ENCODE data around the gene DUSP15.
A peak's percentile ranks its signal among the peaks of the same experiment; 100 is the strongest.
"Not testable (repeated sequence)": the region's sequence is repeated elsewhere in the genome, so short reads cannot be mapped to it uniquely, and the experiment has no call there.

Gene DUSP15, protein sequence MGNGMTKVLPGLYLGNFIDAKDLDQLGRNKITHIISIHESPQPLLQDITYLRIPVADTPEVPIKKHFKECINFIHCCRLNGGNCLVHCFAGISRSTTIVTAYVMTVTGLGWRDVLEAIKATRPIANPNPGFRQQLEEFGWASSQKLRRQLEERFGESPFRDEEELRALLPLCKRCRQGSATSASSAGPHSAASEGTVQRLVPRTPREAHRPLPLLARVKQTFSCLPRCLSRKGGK

DNA sequence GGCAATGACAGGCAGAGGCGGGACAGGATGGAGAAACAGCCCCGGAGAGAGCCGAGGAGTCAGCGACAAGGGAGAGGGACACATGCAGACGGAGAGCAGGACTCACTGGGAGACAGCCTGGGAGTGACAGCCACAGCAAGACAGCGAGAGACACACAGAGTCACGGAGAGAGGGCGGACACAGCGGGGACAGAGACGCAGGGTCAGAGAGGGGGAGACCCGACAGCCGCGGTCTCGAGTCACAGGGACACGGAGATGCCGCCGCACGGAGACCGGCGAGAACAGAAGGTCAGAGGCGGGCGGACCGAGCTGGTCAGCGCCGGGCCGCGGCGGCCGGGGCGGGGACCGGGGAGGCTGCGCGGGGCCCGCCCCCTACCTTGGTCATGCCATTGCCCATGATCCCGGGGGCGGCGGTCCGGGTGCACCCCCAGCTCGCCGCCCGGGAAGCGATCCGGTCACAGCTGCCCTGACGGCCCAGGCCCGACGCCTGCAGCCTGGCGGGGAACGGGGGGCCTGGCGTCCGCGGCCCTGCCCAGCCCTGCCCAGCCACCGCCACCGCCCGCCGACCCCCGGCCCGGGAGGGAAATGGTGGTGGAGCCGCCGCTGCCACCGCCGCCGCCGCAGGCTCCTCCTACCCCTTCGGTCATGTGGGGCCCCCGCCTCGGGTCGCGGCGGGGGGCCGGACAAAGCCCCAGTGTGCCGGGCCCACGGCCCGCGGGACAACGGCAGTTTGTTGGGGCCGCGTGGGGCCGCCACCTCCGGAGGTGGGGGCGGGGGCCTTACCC, at the start of gene DUSP15, which contains the start of gene TTLL9:
Gene DUSP15, minus strand, starts transcription at position 586 of the 784 bp plus-strand sequence. Its CDS starts 190 bp downstream, at position 396.
Gene TTLL9, plus strand, starts transcription at position 693 of the 784 bp plus-strand sequence. CDS start 493 bp downstream, outside the sequence.
- Mint-ChIP-seq H3K27me3 (peaks cover 70% of the 10 kb centered on the region), H3K9me3 (no peaks in the 10 kb centered on the region), H3K4me1 (peaks cover 12% of the 10 kb centered on the region), H3K27ac (no peak within 1 kb of the TSS), H3K4me3 (peak within 1 kb of the TSS; percentile 59), H3K36me3 (peaks cover 3% of the 10 kb centered on the region)
- no peak for DNase-seq
- CTCF ChIA-PET: no interaction called here

- no peak for DNase-seq
- Mint-ChIP-seq H3K4me1 (no peaks in the 10 kb centered on the region), H3K9me3 (no peaks in the 10 kb centered on the region), H3K27ac (no peak overlapping the region), H3K4me3 (no peak overlapping the region), H3K27me3 (peaks cover 38% of the 10 kb centered on the region), H3K36me3 (no peaks in the 10 kb centered on the region)
- CTCF ChIA-PET: interaction anchor here (0.9 to 2.5 kb wide), 2 partner anchors 72 to 96 kb away, joined by 5 to 6 read pairs; no protein-coding TSS in a partner anchor
Observed at GRCh38 chr20:31919410-31920155, 49.3 kb upstream of the DUSP15 start.

GRCh38 chr20:31918466-31919105, 48.3 kb upstream of the DUSP15 start:
- Mint-ChIP-seq H3K27ac (no peak overlapping the region), H3K27me3 (peaks cover 32% of the 10 kb centered on the region), H3K4me3 (no peak overlapping the region), H3K4me1 (no peaks in the 10 kb centered on the region), H3K36me3 (no peaks in the 10 kb centered on the region), H3K9me3 (no peaks in the 10 kb centered on the region)
- DNase-seq: no peak
- CTCF ChIA-PET: interaction anchor here (0.9 to 2.5 kb wide), 2 partner anchors 71 to 95 kb away, joined by 5 to 6 read pairs; no protein-coding TSS in a partner anchor

- H3K9me3 Mint-ChIP-seq, H3K4me1 Mint-ChIP-seq, DNase-seq, H3K27ac Mint-ChIP-seq, H3K36me3 Mint-ChIP-seq, H3K4me3 Mint-ChIP-seq: not testable (repeated sequence)
- peaks cover 30% of the 10 kb centered on the region for H3K27me3 Mint-ChIP-seq
- CTCF ChIA-PET: interaction anchor here (2.5 kb wide), 1 partner anchor 71 kb away, joined by 6 read pairs; no protein-coding TSS in a partner anchor
Observed at GRCh38 chr20:31917962-31918412, 47.7 kb upstream of the DUSP15 start.

GRCh38 chr20:31916708-31917107, 46.4 kb upstream of the DUSP15 start:
- Mint-ChIP-seq H3K36me3 (no peaks in the 10 kb centered on the region), H3K4me3 (no peak overlapping the region), H3K27me3 (peaks cover 33% of the 10 kb centered on the region), H3K27ac (no peak overlapping the region), H3K9me3 (no peaks in the 10 kb centered on the region), H3K4me1 (no peaks in the 10 kb centered on the region)
- CTCF ChIA-PET: no interaction called here
- DNase-seq: no peak

DNA sequence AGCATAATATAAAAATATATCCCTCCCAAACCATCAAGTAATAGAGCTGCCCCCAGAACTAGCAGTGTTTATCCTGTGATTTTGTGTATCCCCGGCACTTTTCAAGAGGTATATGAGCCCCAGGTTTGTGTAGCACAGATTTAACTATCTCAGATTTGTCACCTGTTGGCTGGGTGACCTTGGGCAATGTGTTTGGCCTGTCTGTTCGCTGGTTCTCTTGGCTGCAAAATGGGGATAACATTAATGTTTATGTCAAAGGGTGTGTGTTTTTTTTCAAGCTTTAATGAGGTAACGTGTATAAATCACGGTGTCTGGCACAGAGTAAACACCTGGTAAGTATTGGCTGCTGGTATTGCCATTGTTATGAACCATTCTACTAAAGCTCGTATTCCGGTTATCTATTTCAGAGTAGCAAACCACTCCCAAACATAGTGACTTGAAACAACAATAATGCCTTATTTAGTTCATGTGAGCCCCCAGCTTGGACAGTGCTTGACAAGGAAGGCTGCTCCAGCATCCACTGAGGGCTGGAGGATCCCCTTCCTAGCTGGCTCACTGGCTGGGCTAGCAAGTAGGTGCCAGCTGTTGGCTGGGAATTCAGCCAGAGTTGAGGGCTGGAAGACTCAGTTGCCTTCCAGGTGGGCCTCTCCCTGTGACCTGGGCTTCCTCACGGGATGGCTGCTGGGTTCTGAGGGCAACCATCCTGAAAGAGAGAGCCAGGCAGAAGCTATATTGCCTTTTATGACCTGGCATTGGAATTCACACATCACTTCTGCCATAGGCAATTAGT, 45.4 kb upstream of the DUSP15 start:
- H3K9me3 Mint-ChIP-seq: no peaks in the 10 kb centered on the region

GRCh38 chr20:31914170-31914569, 43.8 kb upstream of the DUSP15 start:
- Mint-ChIP-seq H3K4me1 (no peaks in the 10 kb centered on the region), H3K4me3 (no peak overlapping the region), H3K27ac (no peak overlapping the region), H3K27me3 (peaks cover 24% of the 10 kb centered on the region), H3K36me3 (no peaks in the 10 kb centered on the region), H3K9me3 (no peaks in the 10 kb centered on the region)
- CTCF ChIA-PET: interaction anchor here (1.7 kb wide), 1 partner anchor 11 kb away, joined by 4 read pairs; no protein-coding TSS in a partner anchor
- no peak for DNase-seq

More for the DNA sequence above, 45.4 kb upstream of the DUSP15 start:
- H3K4me1 Mint-ChIP-seq: no peaks in the 10 kb centered on the region
- no peak overlapping the region for H3K4me3 Mint-ChIP-seq
- H3K36me3 Mint-ChIP-seq: no peaks in the 10 kb centered on the region
- H3K27me3 Mint-ChIP-seq: peaks cover 30% of the 10 kb centered on the region
- no peak for DNase-seq
- H3K27ac Mint-ChIP-seq: no peak overlapping the region
- CTCF ChIA-PET: no interaction called here

- Mint-ChIP-seq H3K27me3 (peaks cover 18% of the 10 kb centered on the region), H3K4me1 (no peaks in the 10 kb centered on the region), H3K27ac (no peak overlapping the region), H3K36me3 (no peaks in the 10 kb centered on the region), H3K9me3 (no peaks in the 10 kb centered on the region), H3K4me3 (no peak overlapping the region)
- DNase-seq: no peak
- CTCF ChIA-PET: interaction anchor here (1.7 kb wide), 1 partner anchor 10 kb away, joined by 4 read pairs; no protein-coding TSS in a partner anchor
Observed at GRCh38 chr20:31913431-31914157, 43.3 kb upstream of the DUSP15 start.

DNA sequence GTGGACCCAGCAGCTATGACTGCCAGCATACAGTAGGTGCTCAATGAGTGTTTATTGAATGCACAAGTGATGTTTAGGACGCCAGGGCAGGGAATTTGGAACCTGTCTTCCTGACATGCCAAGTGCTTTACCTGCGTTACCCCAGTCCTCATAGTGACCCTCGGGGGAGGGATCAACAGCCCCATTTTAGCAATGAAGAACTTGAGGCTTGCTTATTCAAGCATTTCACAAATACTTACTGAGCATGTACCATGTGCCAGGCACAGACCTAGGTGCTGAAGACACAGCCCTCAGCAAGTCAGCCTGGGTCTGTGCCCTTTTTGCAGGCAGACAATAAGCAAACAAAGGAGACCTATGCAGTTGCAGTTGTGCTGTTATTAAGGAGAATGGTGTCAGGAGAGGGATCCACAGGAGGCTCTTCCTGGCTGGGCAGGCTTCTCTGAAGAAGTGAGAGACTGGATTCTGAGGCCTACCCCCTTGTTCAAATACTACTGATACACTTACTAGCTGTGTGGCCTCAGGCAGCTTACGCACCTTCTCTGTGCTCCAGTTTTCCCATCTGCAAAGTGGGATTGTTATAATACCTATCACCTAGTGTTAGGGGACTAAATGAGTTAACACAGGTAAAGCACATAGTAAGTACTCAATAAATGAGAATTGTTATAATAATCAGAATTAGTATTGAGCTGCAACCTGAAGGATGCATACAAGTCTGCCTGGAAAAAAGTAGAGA, 39.9 kb upstream of the DUSP15 start:
- H3K9me3 Mint-ChIP-seq: no peaks in the 10 kb centered on the region
- peaks cover 11% of the 10 kb centered on the region for H3K27me3 Mint-ChIP-seq
- H3K4me1 Mint-ChIP-seq: no peaks in the 10 kb centered on the region
- H3K4me3 Mint-ChIP-seq: no peak overlapping the region
- CTCF ChIA-PET: no interaction called here
- H3K36me3 Mint-ChIP-seq: no peaks in the 10 kb centered on the region
- DNase-seq: no peak
- H3K27ac Mint-ChIP-seq: no peak overlapping the region

- H3K4me3 Mint-ChIP-seq: no peak overlapping the region
- CTCF ChIA-PET: no interaction called here
- H3K4me1 Mint-ChIP-seq: no peaks in the 10 kb centered on the region
- no peak overlapping the region for H3K27ac Mint-ChIP-seq
- DNase-seq: no peak
- H3K9me3 Mint-ChIP-seq: no peaks in the 10 kb centered on the region
- no peaks in the 10 kb centered on the region for H3K36me3 Mint-ChIP-seq
- peaks cover 11% of the 10 kb centered on the region for H3K27me3 Mint-ChIP-seq
Observed at GRCh38 chr20:31909253-31910070, 39.1 kb upstream of the DUSP15 start.

GRCh38 chr20:31908424-31908823, 38.1 kb upstream of the DUSP15 start:
- no peak overlapping the region for H3K27ac Mint-ChIP-seq
- H3K4me3 Mint-ChIP-seq: no peak overlapping the region
- H3K27me3 Mint-ChIP-seq: peaks cover 11% of the 10 kb centered on the region
- DNase-seq: no peak
- no peaks in the 10 kb centered on the region for H3K4me1 Mint-ChIP-seq
- CTCF ChIA-PET: no interaction called here
- H3K9me3 Mint-ChIP-seq: no peaks in the 10 kb centered on the region
- no peaks in the 10 kb centered on the region for H3K36me3 Mint-ChIP-seq

DNA sequence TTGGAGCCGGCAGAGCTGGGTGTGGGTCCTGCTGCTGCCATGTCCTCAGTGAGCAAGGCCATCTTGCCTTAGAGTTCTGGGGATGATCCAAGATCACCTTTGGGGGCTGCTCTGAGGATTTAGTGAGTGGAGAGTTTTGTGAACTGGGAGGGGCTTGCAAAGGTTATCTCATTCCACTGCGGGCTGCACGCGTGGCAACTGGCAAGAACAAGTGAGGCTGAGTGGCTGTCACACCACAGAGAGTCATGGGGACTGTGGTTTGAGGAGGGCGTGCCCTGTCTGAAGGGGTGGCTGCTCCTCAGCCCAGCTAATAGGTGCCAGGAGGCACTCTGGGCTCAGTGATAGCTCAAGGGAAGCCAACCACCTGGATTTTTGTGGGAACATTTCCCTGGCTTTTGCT, 37.7 kb upstream of the DUSP15 start:
- CTCF ChIA-PET: no interaction called here
- no peaks in the 10 kb centered on the region for H3K36me3 Mint-ChIP-seq
- no peaks in the 10 kb centered on the region for H3K4me1 Mint-ChIP-seq
- peaks cover 11% of the 10 kb centered on the region for H3K27me3 Mint-ChIP-seq
- H3K27ac Mint-ChIP-seq: no peak overlapping the region
- no peaks in the 10 kb centered on the region for H3K9me3 Mint-ChIP-seq
- no peak for DNase-seq
- H3K4me3 Mint-ChIP-seq: no peak overlapping the region

Data from activated naive CD4-positive, alpha-beta T cell treated with anti-CD3 and anti-CD28 coated beads, Interleukin-2, amount 10 ng/mL, durations not matched to agents 7 days and 5 days (primary cell).